GM19438 (cell line): ENCODE measurements around the gene RPS6KL1.

Experiments used
- ATAC-seq: cut with Tn5 transposase; IDR thresholded peaks from one replicate; pipeline ENCODE4 v1.9.1; 2021; ENCODE audit warnings: low read depth; ENCODE audit not compliant: unreplicated experiment

The RPS6KL1 gene, protein sequence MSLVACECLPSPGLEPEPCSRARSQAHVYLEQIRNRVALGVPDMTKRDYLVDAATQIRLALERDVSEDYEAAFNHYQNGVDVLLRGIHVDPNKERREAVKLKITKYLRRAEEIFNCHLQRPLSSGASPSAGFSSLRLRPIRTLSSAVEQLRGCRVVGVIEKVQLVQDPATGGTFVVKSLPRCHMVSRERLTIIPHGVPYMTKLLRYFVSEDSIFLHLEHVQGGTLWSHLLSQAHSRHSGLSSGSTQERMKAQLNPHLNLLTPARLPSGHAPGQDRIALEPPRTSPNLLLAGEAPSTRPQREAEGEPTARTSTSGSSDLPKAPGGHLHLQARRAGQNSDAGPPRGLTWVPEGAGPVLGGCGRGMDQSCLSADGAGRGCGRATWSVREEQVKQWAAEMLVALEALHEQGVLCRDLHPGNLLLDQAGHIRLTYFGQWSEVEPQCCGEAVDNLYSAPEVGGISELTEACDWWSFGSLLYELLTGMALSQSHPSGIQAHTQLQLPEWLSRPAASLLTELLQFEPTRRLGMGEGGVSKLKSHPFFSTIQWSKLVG

DNA sequence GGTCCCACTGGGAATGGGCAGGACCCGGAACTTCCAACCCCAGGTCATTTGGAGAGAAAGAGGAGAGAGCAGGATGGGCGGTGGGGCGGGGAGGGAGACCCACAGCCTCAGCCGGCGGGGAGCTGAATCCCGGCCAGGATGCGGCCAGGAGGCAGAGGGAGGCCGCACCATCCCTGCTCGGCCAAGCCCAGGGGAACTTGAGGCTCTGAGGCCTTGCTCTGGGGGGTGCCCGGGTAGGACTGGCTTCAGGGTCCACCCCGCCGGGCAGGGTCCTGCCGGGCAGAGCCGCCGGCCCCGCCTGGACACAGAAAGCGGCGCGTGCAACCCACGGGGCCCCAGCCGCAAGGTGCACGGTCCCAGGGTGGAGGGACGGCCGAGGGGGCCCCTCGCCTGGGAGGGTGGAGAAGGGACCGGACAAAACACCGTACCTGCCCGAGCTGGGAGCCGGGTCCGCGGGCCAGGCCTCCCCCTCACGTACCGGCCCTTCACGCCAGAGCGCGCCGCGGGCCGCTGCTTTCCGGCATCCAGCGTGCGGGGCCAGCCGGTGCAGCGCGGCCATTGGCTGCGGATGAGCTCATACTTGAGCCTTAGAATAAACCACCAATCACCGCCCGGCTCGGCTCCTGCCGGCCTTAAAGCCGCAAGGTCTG is at the start of gene RPS6KL1:
Gene RPS6KL1 (minus strand): TSS at position 509 of the 650 bp plus-strand sequence. CDS start 1,719 bp downstream, outside the sequence.
- ATAC-seq, result peak; percentile 92

DNA sequence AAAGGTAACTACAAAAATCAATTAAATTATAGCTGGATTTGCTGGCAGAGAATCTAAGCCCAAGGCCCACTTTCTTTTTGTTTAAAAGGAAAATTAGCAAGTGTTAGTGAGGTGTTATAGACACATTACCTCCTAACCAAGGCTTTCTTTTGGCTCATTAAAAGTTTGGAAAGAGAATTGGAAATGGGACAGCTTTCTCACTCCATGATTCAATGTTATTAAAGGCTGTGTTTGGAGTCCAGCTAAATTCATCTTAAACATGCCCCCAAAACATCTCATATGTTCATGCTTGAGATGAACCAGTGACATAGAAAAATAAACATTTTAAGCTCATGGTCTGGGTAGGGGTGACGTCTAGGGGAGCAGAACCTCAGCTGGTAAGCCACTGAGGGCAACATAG is 45.8 kb upstream of the RPS6KL1 start:
- no peak for ATAC-seq

DNA sequence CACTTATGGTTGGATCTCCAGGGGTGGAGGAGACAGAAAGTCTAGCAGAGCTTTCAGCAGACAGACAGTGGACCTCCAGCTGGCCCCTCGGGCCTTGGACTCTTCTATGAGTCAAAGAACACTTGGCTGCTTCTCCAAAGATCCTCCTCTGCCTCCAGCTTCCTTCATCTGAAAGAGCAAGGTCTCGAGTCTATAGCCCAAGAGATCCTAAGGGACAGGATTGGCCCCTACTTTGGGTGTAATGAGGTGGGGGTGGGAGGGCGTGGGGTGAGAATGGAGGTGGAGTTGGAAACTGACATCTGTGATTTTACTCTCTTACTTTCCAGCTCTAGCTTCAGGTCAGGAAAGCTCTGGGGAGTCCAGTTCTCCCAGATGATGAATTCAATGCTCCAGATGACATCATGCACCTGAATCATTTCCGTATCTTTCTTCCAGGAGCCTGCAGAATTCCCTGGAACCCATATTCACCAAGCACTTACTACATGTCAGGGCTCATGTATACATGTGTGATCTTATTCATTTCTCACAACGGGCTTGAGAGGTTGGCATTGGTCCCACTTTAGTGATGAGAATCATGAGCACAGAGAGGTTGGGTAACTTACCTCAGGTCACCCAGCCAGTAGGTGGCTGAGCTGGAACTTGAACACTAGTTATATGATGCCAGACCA is 42.6 kb upstream of the RPS6KL1 start:
- ATAC-seq, result no peak

DNA sequence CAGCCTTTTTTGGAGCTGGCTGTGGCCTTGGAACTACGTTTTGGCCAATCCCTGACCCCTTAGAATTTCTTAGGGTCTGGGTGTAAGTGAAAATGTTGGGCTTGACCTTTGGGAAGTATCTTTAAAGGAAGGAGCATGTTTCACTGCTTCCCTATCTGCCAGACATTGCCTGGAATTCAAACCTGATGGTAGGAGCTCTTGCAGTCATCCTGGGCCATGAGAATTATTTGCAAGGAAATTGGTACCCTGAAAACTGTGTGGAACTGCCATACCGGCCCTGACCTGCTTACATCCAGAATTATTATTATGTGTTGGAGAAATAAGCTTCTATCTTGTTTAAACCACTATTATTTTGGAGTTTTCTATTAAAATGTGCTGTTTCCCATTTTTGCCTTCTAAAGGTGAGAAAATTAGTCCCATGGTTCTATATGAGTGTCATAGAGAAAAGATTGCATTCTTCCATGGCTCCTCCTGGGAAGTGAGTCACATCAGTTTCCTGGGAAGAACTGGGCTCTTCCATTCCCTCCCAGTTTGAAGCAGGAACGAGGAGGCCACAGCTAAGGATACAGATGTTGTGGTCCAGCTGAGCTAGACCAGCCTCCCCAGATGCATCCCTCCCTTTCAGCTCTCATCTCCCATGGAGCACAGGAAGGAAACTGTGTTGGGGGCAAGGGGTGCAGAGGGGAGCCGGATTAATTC is 41.9 kb upstream of the RPS6KL1 start:
- ATAC-seq, result no peak

DNA sequence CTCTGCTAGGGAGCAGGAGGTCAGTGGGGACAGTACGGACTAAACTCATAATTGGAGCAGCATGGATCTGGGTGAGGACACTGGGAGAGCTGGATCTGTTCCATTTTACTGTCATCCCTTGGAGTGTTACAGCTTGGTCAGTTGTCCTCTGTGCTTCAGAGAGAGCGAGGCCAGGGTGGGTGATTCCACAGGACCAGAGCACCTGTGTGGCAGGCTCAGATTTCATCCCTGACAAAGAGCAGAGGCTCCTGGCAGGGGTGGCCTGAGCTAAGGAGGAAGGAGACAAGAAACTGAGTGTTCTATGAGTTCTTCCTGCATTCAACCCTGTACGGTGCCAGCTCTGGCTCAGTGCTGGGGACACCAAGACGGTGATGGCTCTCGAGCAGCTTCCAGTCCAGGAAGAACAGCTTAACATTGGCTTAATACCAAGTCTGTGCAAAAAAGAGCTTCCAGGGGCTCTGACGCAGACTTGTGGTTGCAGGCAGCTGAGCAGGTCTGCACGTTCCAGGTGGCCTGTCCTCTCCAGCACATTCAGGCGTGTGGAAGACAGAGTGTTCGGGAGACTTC is 40.7 kb upstream of the RPS6KL1 start:
- ATAC-seq, result no peak

DNA sequence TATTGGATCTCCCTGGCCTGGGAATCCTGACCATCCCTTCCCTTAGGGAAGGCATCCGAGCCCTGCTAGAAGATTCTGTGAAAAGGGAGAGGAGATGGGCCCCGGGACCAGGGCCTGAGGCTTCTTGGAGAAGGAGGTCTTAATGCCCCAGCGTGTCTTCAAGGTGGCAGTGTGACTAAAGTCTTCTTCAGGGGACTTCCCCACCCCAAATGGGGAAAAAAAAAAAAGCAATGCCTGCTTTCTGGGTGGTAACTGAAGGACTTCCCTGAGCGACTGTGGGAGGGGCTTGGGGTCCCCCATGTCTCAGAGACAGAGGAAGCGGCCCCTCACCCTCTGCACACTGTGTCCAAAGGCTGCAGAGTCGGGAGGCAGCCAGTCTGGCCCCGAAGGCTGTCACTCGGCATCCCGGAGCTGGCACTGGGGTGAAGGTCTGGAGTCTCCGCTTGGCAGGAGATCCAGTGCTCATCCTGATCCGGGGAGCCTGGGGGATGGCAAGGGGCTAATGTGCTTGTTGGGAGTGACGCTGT is 40.2 kb upstream of the RPS6KL1 start:
- no peak for ATAC-seq

DNA sequence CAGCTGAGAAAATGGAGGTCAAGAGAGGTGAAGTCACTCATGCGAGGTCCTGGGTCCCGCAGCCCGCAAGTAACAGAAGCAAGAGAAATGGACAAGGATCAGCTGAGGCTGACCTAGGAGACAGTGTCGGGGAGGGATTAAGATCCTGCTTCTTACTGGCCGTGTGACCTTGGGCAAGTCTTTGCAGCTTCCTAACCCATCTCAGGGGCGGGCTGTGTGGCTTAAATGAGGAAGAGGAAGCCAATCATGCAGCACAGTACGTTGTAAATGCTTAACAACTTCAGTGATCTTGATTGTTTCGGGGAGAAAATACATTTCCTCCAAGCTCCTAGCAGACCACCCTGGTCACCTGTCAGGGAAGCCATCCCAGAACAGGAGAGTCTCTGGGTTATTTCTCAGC is 39.4 kb upstream of the RPS6KL1 start:
- no peak for ATAC-seq

DNA sequence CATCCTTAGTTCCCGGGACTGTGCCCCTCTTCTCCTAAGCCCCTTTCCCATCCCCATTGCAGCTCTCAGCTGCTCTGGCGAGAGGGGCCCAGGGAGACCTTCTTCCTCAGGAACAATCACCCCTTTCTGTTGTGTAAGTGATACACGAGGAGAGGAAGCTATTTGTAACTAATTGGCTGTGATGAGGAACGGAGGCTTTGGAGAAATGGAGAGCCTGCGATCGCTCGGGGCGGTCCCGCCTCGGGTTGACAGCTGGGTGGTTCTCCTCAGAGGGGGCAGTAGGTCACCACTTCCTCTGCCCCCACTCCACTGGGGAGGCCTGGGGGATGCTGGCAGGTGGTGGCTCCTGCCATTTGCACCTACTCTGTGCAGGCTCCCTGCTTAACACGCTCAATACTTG is 39.0 kb upstream of the RPS6KL1 start:
- no peak for ATAC-seq

DNA sequence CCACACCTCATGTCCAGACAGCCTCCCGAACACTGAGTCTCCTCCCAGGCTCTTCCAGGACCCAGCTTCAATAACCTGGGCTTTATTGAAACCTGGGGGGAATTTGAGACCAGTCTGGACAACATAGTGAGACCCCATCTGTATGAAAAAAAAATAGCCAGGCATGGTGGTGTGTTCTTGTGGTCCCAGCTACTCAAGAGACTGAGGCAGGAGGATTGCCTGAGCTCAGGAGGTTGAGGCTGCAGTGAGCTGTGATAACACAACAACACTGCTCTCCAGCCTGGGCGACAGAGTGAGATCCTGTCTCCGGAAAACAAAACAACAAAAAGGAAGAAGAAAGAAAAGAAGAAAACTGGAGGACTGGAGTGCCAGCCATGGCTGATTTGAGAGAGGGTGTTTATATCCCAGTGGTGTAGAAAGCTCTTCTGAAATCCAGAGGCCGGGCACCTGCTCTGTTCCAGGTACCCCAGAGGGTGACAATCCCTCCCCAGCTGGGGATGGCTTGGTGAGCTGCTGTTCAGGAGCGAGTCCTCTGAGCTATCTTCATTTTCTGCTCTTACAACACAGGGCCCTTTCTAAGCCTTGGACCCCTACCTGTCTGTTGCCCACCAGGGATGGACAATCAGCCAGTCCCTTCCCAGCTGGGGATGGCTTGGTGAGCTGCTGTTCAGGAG is 38.3 kb upstream of the RPS6KL1 start:
- ATAC-seq, result no peak

DNA sequence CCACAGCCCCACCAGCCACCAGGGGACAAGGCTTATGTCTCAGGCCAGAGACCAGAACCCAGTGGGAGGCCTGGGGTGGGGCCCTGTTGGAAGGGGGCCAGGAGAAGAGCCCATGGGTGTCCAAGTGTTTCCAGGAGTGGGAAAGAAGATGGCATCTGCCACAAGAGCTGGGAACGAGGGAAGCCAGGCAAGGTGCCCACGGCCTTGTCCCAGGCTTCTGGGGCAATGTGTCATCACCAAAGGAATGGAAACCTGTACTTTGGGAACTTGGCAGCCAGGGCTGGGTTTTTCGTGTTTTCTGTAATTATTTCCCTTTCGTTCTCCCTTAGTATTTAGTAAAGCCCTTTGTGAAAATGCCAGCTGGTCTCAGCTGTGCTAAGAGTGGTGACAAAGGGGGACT is 37.7 kb upstream of the RPS6KL1 start:
- no peak for ATAC-seq

DNA sequence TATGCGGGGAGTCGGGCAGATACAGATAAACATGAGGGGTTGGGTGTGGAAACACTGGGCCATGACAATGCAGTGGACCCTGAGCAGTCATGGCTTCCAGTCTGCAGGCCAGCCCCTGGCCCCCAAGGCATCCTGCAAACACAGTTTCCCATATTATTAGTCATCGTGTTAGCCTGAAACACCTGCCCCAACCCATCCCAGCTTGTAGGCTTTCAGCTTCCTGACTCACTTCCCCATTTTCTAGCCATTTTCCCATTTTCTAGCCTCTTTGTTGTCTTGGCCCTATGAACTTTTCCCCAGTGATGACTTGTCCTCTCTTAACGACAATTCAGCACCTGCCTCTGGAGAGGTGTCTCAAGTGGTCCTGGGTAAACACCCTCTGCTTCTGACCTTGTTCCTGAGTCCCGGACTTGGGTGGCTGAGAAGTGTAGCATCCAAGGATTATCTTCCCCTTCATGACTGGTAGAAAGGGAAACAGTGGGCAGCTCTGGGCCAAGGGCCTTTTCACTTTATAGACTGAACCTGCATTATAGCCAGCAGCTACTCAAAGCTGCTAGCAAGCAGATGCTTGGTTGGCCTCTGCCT is 36.6 kb upstream of the RPS6KL1 start:
- no peak for ATAC-seq

DNA sequence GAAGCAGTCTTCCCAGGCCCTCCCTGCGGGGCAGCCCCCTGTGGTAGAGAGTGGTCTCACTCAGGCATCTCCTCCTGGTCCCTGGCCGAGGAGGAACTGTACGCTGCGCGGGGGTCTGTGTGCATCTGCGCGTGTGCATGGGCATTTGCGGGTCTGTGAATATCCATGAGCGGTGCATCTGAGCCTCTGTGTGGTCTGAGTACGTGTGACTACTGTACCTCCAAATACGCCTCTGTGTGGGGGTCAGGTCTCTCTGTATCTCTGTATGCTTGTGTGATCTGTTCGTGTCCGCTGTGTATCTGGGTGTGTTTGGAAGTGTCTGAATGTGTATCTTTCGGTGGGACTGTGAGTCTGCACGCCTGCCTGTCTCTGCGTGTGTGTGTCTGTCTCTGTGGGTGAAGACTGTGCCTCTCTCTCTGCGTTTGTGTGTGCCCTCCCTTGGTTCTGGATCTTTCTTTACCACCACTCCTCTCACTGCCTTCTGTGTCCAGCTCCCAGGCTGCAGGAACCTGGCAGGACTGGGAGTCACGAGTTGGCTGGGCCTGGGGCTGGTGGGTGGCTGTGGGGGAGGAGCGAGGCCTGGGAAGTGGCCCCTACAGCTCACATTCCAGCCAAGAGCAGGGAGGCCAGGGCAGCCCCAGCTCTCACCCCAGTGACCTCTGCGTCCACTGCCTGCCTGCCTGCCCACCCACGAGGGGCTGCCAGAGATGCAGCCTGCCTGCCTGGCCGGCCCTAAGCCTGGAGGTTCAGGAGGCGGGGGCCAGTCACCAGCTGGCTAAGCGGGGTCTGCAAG is 33.4 kb upstream of the RPS6KL1 start:
- no peak for ATAC-seq

DNA sequence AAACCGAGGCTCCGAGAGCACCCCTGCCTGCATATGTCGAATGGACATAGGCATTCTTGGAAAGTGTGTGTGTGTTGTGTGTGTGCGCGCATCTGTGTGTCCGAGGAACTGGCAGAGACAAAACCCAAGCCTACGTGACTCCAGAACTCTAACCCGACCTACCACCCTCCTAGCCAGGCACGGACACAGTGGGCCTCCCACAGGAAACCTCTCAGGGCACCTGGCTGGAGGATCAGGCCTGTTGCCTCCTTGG is 32.9 kb upstream of the RPS6KL1 start:
- ATAC-seq, result no peak

DNA sequence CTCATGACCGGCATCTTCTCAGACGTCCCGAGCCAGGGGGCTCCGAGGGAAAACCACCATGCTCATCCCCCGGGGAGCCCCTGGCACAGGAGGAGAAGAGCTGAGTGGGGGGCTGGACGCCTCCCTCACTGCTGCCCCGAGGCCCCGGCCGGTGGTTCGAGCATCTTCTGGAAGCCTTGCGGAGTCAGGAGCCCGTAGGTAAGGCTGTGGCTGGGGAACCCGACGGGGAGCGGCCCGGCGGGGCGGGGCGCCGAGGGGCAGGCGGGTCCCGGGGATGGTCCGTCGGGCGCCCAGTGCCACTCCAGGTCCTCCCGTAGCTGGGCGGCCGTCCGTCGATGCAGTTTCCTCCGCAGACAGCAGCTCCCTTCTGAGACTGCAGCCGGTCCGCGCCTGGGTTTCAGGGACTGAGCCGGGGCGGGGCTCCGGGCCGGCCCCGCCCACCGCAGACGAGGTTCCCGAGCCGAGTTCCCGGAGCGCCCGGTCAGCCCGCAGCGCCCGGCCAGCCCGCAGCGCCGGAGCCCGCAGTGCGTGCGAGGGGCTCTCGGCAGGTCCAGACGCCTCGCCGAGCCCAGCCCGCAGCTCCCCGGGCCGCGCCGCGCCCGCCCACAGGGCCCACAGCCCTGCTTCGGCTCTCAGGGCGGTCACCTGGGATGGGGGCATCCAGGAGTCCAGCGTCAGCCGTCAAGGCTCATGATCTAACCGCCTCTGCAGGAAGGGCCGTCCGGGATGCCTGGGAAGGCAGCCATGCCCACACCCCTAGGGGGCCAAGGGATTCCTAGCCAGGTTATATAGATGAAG is 32.4 kb upstream of the RPS6KL1 start, which contains the start of gene PGF:
Gene PGF (minus strand): TSS at position 369 of the 798 bp plus-strand sequence. CDS start 355 bp downstream, at position 14.
- no peak for ATAC-seq

DNA sequence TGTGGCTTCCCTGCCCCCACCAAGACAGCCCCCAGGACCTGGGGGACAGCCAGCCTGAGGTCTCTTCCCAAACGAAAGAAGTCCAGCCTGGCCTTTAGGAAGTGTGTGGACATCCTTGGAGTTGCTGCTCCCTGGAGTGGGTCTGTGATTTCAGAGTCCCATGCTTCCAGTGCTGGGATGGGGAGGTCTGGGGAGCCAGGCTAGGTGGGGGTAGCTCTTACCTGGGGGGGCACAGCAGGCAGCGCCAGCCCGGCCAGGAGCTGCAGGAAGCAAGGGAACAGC is 31.8 kb upstream of the RPS6KL1 start:
- ATAC-seq, result no peak

DNA sequence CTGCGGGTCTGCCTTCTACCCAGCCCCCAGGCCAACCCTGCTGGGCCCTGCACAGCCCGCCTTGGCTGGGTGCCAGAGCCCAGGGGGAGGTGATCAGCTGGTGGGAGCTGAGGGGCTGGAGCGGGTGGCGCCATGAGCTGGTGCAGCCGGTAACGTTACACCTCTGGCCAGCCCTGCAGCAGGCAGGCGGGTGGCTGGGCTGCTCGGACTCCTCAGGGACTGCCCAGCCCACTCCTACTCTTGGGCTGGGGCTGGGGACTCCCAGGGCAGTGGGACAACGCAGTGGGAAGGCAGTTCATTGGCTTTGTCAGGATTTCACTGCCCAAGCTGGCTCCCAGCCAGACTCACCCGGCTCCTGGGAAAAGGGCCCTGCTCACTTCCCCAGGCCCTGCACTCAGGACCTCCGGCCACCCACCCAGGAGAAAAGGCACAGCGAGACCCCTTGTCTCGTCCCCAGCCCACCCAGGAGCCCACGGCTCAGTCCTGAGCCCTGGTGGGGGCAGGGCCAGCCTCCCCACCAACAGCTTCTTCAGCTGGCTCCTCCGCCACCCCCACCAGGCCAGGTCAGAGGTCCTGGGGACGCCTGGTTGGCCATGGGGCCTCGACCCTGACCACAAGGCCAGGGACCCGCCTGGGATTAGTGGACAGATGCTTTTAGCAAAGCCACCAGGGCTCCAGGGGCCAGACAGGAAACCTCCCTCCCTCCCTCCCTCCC is 31.3 kb upstream of the RPS6KL1 start:
- ATAC-seq, result no peak

DNA sequence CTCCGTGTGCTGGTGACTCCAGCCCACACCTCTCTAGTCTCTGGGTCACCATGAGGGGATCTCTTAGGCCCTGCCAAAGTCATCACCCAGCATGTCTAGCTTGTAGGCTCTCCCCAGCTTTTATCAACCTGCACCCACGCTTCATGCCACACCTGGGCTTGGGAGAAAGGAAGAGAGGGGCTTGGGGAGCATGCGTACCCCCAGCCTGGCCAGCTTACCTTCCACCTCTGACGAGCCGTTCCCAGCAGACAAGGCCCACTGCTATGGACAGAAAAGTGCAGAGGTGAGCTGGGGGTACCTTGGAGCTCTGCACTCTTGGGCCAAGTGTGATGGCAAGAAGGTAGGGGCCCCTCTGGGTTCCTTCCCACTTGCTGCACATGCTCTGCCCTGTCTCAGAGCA is 30.6 kb upstream of the RPS6KL1 start:
- ATAC-seq, result no peak
